Neural cell (in vitro differentiated cells): Measurements from ENCODE around the gene IL24.
A peak's percentile ranks its signal among the peaks of the same experiment; 100 is the strongest.

Experiments
- CTCF ChIP-seq: fragments of 450-650 bp; IDR thresholded peaks from 2 replicates; pipeline ENCODE4 v1.5.1; 2014; ENCODE audit warnings: antibody characterized with exemption, mild to moderate bottlenecking, moderate library complexity; ENCODE audit not compliant: poor library complexity, severe bottlenecking
- EZH2 ChIP-seq: fragments of 200-600, 300-800 bp; shearing (Covaris generic), sonication (generic); IDR thresholded peaks from 2 replicates; pipeline ENCODE4 v1.6.1; 2014; ENCODE audit warnings: antibody characterized with exemption, low read length, borderline replicate concordance, mild to moderate bottlenecking; ENCODE audit not compliant: insufficient read depth, poor library complexity, severe bottlenecking
- POLR2AphosphoS5 ChIP-seq: IDR thresholded peaks from 2 replicates; pipeline ENCODE4 v1.6.1; 2012
- REST ChIP-seq: IDR thresholded peaks from 2 replicates; pipeline ENCODE4 v1.6.1; 2012; ENCODE audit warnings: borderline replicate concordance

- TF ChIP-seq REST (no peak), EZH2 (no peak), CTCF (peak; percentile 26), POLR2AphosphoS5 (no peak)
Observed at GRCh38 chr1:206864939-206865671, 32.1 kb upstream of the IL24 start, which contains the start of gene IL20.
